H1 (cell line): ENCODE results near the gene PPP1R7. TPM values are rescaled to one million over a fixed set of nuclear protein-coding genes. Genes with fewer than 3 reads are reported as not detected.

ENCODE experiments used
- CTCF ChIA-PET: fragments of 300-600 bp; sonication (Branson Sonifier 250); formaldehyde crosslinking; loops from one replicate; lab custom pipeline; 2021; ENCODE audit not compliant: partially characterized antibody; lab: Charles Lee
- POLR2A ChIA-PET: fragments of 300-600 bp; sonication (Branson Sonifier 250); formaldehyde crosslinking; loops from one replicate; lab custom pipeline; 2021; ENCODE audit warnings: inconsistent platforms; ENCODE audit not compliant: partially characterized antibody; lab: Charles Lee
- DNase-seq, 2 experiments: peaks; one replicate each; pipeline versions ENCODE4 v3.0.0 to v3.0.0-alpha.2; 2010 to 2022; ENCODE audit warnings: low spot score in 2 of 2, low read depth in 1 of 2, mixed read lengths in 1 of 2
- FAIRE-seq: peaks from 2 replicates; lab custom pipeline; 2011; peaks lifted over from hg19 to GRCh38; lab: Jason Lieb, UNC
- H2AFZ ChIP-seq: 2 replicates; pipeline ENCODE4 v1.8.1; 2012; ENCODE audit warnings: low read length, inconsistent platforms
- H2AK5ac ChIP-seq: 2 replicates; pipeline ENCODE4 v1.6.1; 2013; ENCODE audit warnings: low read depth, low read length
- H2BK120ac ChIP-seq: replicated peaks from 2 replicates; pipeline ENCODE3; 2013; ENCODE audit warnings: low read depth, low read length, inconsistent platforms
- H2BK12ac ChIP-seq: 2 replicates; pipeline ENCODE4 v1.6.1; 2013; ENCODE audit warnings: low read depth, low read length
- H2BK15ac ChIP-seq: 2 replicates; pipeline ENCODE4 v1.6.1; 2013; ENCODE audit warnings: low read length
- H2BK20ac ChIP-seq: 2 replicates; pipeline ENCODE4 v1.6.1; 2013; ENCODE audit warnings: low read length
- H2BK5ac ChIP-seq: 2 replicates; pipeline ENCODE4 v1.6.1; 2013; ENCODE audit warnings: low read depth, low read length
- H3K14ac ChIP-seq: 2 replicates; pipeline ENCODE4 v1.6.1; 2013; ENCODE audit warnings: inconsistent platforms; ENCODE audit not compliant: insufficient read length
- H3K18ac ChIP-seq: 2 replicates; pipeline ENCODE4 v1.6.1; 2013; ENCODE audit warnings: low read length; ENCODE audit errors: extremely low read depth
- H3K23ac ChIP-seq: 2 replicates; pipeline ENCODE4 v1.6.1; 2013; ENCODE audit warnings: inconsistent platforms; ENCODE audit not compliant: insufficient read length
- H3K23me2 ChIP-seq: 2 replicates; pipeline ENCODE4 v1.6.1; 2013; ENCODE audit warnings: low read depth, low read length
- H3K27ac ChIP-seq: 2 replicates; pipeline ENCODE4 v1.6.1; 2011; ENCODE audit warnings: low read depth, low read length, inconsistent platforms
- H3K27me3 ChIP-seq, 4 experiments: replicated peaks in 1 of 4; 1 replicate in 1 of 4; 2 replicates in 3 of 4; pipeline versions ENCODE4 v1.6.1 to v1.8.1; 2011 to 2013; ENCODE audit warnings: low read length in 3 of 4, mild to moderate bottlenecking in 3 of 4, inconsistent platforms in 2 of 4, mixed read lengths in 2 of 4, moderate library complexity in 1 of 4; ENCODE audit not compliant: control insufficient read depth in 3 of 4, insufficient read depth in 3 of 4; ENCODE audit errors: extremely low read depth in 1 of 4
- H3K36me3 ChIP-seq, 4 experiments: 2 replicates each; pipeline versions ENCODE4 v1.6.1 to v1.8.1; 2011 to 2013; ENCODE audit warnings: mild to moderate bottlenecking in 4 of 4, low read length in 3 of 4, moderate library complexity in 2 of 4, control low read depth in 1 of 4, inconsistent platforms in 1 of 4; ENCODE audit not compliant: insufficient read depth in 4 of 4, control insufficient read depth in 2 of 4
- H3K4ac ChIP-seq: replicated peaks from 2 replicates; pipeline ENCODE3; 2013; ENCODE audit warnings: low read length, low read depth, mixed read lengths, inconsistent platforms; ENCODE audit not compliant: insufficient read length
- H3K4me1 ChIP-seq, 4 experiments: replicated peaks in 1 of 4; 1 replicate in 1 of 4; 2 replicates in 3 of 4; pipeline versions ENCODE4 v1.6.1 to v1.8.1; 2011 to 2013; ENCODE audit warnings: low read length in 3 of 4, inconsistent platforms in 2 of 4, mixed read lengths in 1 of 4; ENCODE audit not compliant: insufficient read depth in 4 of 4, control insufficient read depth in 3 of 4
- H3K4me2 ChIP-seq, 2 experiments: 2 replicates each; pipeline versions ENCODE4 v1.6.1 to v1.8.1; 2011 to 2013; ENCODE audit warnings: low read depth in 2 of 2, low read length in 2 of 2, control low read depth in 1 of 2, inconsistent platforms in 1 of 2, mild to moderate bottlenecking in 1 of 2; ENCODE audit not compliant: insufficient read depth in 1 of 2
- H3K4me3 ChIP-seq, 4 experiments: fragments of 200-600, 300-600 bp in 1 of 4; sonication (generic), shearing (Covaris generic), sonication (Bioruptor Twin) in 1 of 4; 2 replicates each; pipeline versions ENCODE4 v1.5.1 to v1.8.1; 2011 to 2016; ENCODE audit warnings: low read length in 4 of 4, low read depth in 3 of 4, control low read depth in 2 of 4, inconsistent platforms in 2 of 4, mild to moderate bottlenecking in 2 of 4, mixed read lengths in 1 of 4, moderate library complexity in 1 of 4; ENCODE audit not compliant: insufficient read depth in 2 of 4; ENCODE audit errors: extremely low read depth in 1 of 4
- H3K56ac ChIP-seq: replicated peaks from 2 replicates; pipeline ENCODE3; 2013; ENCODE audit warnings: low read depth, mild to moderate bottlenecking, mixed read lengths, low read length, inconsistent platforms; ENCODE audit not compliant: insufficient read length
- H3K79me1 ChIP-seq: 2 replicates; pipeline ENCODE4 v1.6.1; 2013; ENCODE audit warnings: low read depth, low read length, control low read depth
- H3K79me2 ChIP-seq, 2 experiments: 2 replicates each; pipeline versions ENCODE4 v1.6.1 to v1.8.1; 2012 to 2013; ENCODE audit warnings: low read length in 2 of 2, mild to moderate bottlenecking in 2 of 2, inconsistent platforms in 1 of 2; ENCODE audit not compliant: insufficient read depth in 2 of 2, control insufficient read depth in 1 of 2
- H3K9ac ChIP-seq, 4 experiments: replicated peaks in 1 of 4; 1 replicate in 1 of 4; 2 replicates in 3 of 4; pipeline versions ENCODE4 v1.6.1 to v1.8.1; 2011 to 2013; ENCODE audit warnings: low read depth in 3 of 4, low read length in 3 of 4, control low read depth in 2 of 4, mild to moderate bottlenecking in 2 of 4, moderate library complexity in 2 of 4, inconsistent platforms in 1 of 4; ENCODE audit errors: extremely low read depth in 1 of 4
- H3K9me3 ChIP-seq, 2 experiments: 2 replicates each; pipeline versions ENCODE4 v1.6.1 to v1.8.1; 2012 to 2013; ENCODE audit warnings: mild to moderate bottlenecking in 2 of 2, moderate library complexity in 2 of 2, control low read depth in 1 of 2, inconsistent platforms in 1 of 2, low read depth in 1 of 2, low read length in 1 of 2, mixed read lengths in 1 of 2; ENCODE audit not compliant: insufficient read depth in 2 of 2
- H4K20me1 ChIP-seq, 2 experiments: replicated peaks in 1 of 2; 2 replicates each; pipeline versions ENCODE3 to v1.8.1; 2011 to 2013; ENCODE audit warnings: inconsistent platforms in 2 of 2, low read length in 2 of 2, mild to moderate bottlenecking in 1 of 2; ENCODE audit not compliant: insufficient read depth in 2 of 2, control insufficient read depth in 1 of 2
- H4K5ac ChIP-seq: 2 replicates; pipeline ENCODE4 v1.6.1; 2013; ENCODE audit warnings: low read length, low read depth, mixed read lengths, inconsistent platforms; ENCODE audit not compliant: insufficient read length
- H4K8ac ChIP-seq: 2 replicates; pipeline ENCODE4 v1.8.0; 2013; ENCODE audit warnings: mild to moderate bottlenecking, moderate library complexity, low read length, inconsistent platforms; ENCODE audit not compliant: insufficient read depth; ENCODE audit errors: extremely low read depth
- H4K91ac ChIP-seq: replicated peaks from 2 replicates; pipeline ENCODE3; 2013; ENCODE audit warnings: low read length, mixed read lengths, inconsistent platforms; ENCODE audit not compliant: insufficient read length
- EGR1 ChIP-seq: IDR thresholded peaks from 2 replicates; pipeline ENCODE4 v1.6.1; 2011; ENCODE audit warnings: low read depth, low read length, borderline replicate concordance
- TBP ChIP-seq: IDR thresholded peaks from 2 replicates; pipeline ENCODE4 v1.6.1; 2011; ENCODE audit warnings: low read depth, low read length, improper control_type of control experiment
- WGBS, 2 experiments: shearing (Covaris generic) in 1 of 2; methylation state at CpG; one replicate each; pipeline versions ENCODE4 v1.1.6 to v1.1.7; 2013 to 2015; ENCODE audit warnings: low lambda C conversion rate in 2 of 2, mixed read lengths in 2 of 2, inconsistent platforms in 1 of 2, low coverage in 1 of 2, missing lambda C conversion rate in 1 of 2; ENCODE audit not compliant: insufficient replicate concordance in 2 of 2, insufficient coverage in 1 of 2, insufficient read length in 1 of 2; ENCODE audit errors: extremely low coverage in 1 of 2, missing lambda C conversion rate in 1 of 2; 5-methylcytosine and 5-hydroxymethylcytosine counted together
- polyA plus RNA-seq, 7 experiments: library from polyadenylated mRNA; depleted of rRNA in 3 of 7; stranded (reverse) in 5 of 7; unstranded in 2 of 7; fragments of >200 nt in 5 of 7; fragments of 200-250 nt in 2 of 7; gene quantifications; 1 replicate in 5 of 7; 2 replicates in 1 of 7; 4 replicates in 1 of 7; pipeline versions ENCODE4 v1.2.1 to v1.2.3, GENCODE V29; 2011 to 2013; ENCODE audit warnings: missing spikeins in 2 of 7, mixed read lengths in 2 of 7
- total RNA-seq: library from RNA; stranded (reverse); fragmentation: NEBNext Ultra II Directional; extraction: Animal tissue kit (Norgen Biotek cat#: 25700); gene quantifications from 2 replicates; pipeline ENCODE4 v1.2.1, GENCODE V29; 2021

PPP1R7 gene
- total and polyA plus RNA-seq, 2 of the 8 experiments (the other 6 are each of a cell fraction or from before 2014, with no cell fraction given) = 22.2 to 64.0 TPM

DNA sequence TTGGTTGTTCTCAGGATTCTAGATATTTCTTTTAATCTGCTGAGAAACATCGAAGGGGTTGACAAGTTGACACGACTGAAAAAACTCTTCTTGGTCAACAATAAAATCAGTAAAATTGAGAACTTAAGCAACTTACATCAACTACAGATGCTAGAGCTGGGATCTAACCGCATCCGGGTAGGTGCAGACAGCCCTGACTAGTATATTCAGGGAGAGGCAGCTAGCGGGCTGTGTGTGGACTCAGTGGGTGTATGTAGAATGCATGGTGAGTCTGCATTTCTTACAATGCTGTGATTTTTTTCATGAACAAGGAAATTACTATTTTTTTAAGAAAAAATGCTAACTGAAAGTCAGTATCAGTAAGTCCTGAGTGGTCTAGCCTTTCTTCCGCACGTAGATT lies 10.1 kb downstream of the PPP1R7 start:
- no peak overlapping the region for H2BK15ac ChIP-seq
- no peak overlapping the region for H2BK20ac ChIP-seq
- no peak overlapping the region for H2AK5ac ChIP-seq
- H3K79me2 ChIP-seq = no peaks in the 10 kb centered on the region
- H3K4me3 ChIP-seq = no peak overlapping the region
- H4K8ac ChIP-seq = no peak overlapping the region
- H4K20me1 ChIP-seq = peaks cover 0 to 3% of the 10 kb centered on the region in 2 experiments
- H3K23ac ChIP-seq = no peak overlapping the region
- H3K79me1 ChIP-seq = no peaks in the 10 kb centered on the region
- H3K27ac ChIP-seq = no peak overlapping the region
- H3K23me2 ChIP-seq = no peaks in the 10 kb centered on the region
- H3K56ac ChIP-seq = no peak overlapping the region
- peaks cover 0 to 28% (median 5%) of the 10 kb centered on the region in 4 experiments; a peak in 6 of 8 replicates for H3K36me3 ChIP-seq
- H4K5ac ChIP-seq = no peak overlapping the region
- no peak overlapping the region for H3K4me2 ChIP-seq
- no peak overlapping the region for H3K18ac ChIP-seq
- no peak overlapping the region for H4K91ac ChIP-seq
- CTCF ChIA-PET = no interaction called here
- no peaks in the 10 kb centered on the region for H3K9me3 ChIP-seq
- 96% methylated on average over 7 of the region's 7 CpGs; no CpG with 5 or more reads in 1 of the 2 experiments for WGBS, 2 experiments
- no peak overlapping the region for H2BK120ac ChIP-seq
- FAIRE-seq (no peak), DNase-seq (no peak)
- no peaks in the 10 kb centered on the region for H3K27me3 ChIP-seq
- no peak overlapping the region for H2BK12ac ChIP-seq
- H2AFZ ChIP-seq = no peak overlapping the region
- no peak for TF ChIP-seq EGR1
- no peak for TF ChIP-seq TBP
- no peak overlapping the region for H3K14ac ChIP-seq
- no peak overlapping the region for H3K9ac ChIP-seq
- POLR2A ChIA-PET = no interaction called here
- H3K4ac ChIP-seq = no peak overlapping the region
- H2BK5ac ChIP-seq = no peak overlapping the region
- H3K4me1 ChIP-seq = peaks cover 0 to 3% (median 0%) of the 10 kb centered on the region in 4 experiments; a peak in 1 of 7 replicates
